HCT116 (cell line): ENCODE results near the gene UBR3. TPM values are rescaled to one million over a fixed set of nuclear protein-coding genes. Genes with fewer than 3 reads are reported as not detected.
"Not testable (repeated sequence)": the region's sequence is repeated elsewhere in the genome, so short reads cannot be mapped to it uniquely, and the experiment has no call there.

Source experiments
- ATAC-seq: fragments of 200-7000 bp; cut with Tn5 transposase; 2 replicates; pipeline ENCODE4 v1.9.1; 2020; ENCODE audit warnings: mild to moderate bottlenecking, moderate library complexity
- BruUV-seq: library from RNA; stranded (reverse); fragments of 400-500 nt; replicated peaks from 2 replicates; lab custom pipeline; 2021; lab: Mats Ljungman, UMichigan
- CTCF ChIA-PET: fragments of 300-600 bp; sonication (Branson Sonifier 250); formaldehyde crosslinking; loops from one replicate; lab custom pipeline; 2021; ENCODE audit warnings: antibody characterized with exemption; lab: Charles Lee
- POLR2A ChIA-PET: fragments of 300-600, 350-600 bp; sonication (Branson Sonifier 250); formaldehyde crosslinking; loops from one replicate; lab custom pipeline; 2021; ENCODE audit warnings: antibody characterized with exemption; lab: Charles Lee
- RAD21 ChIA-PET, 2 experiments: fragments of 300-600 bp; sonication (Branson Sonifier 250); formaldehyde crosslinking; loops; one replicate each; lab custom pipeline; 2023; ENCODE audit warnings: low total read pairs in 2 of 2; ENCODE audit not compliant: uncharacterized antibody in 2 of 2, unreplicated experiment in 2 of 2, low non-redundant PET in 1 of 2; lab: Charles Lee
- DNase-seq: peaks from one replicate; pipeline ENCODE4 v3.0.0-alpha.2; 2010; ENCODE audit warnings: low read depth, low spot score
- H2AFZ ChIP-seq: fragments of 200-600 bp; shearing (Covaris generic), sonication (generic); 2 replicates; pipeline ENCODE4 v1.6.1; 2017; ENCODE audit warnings: low read depth, mixed run types, mixed read lengths, antibody characterized with exemption, low read length; ENCODE audit not compliant: poor library complexity, severe bottlenecking
- H3K27ac ChIP-seq: 2 replicates; pipeline ENCODE4 v1.5.1; 2012; ENCODE audit warnings: low read depth, low read length
- H3K27me3 ChIP-seq: fragments of 200-600 bp; sonication (generic); 2 replicates; pipeline ENCODE4 v1.6.1; 2016; ENCODE audit warnings: mixed run types, low read length, mixed read lengths; ENCODE audit not compliant: insufficient read depth
- H3K36me3 ChIP-seq, 2 experiments: fragments of 200-500 bp in 1 of 2; fragments of 200-600 bp in 1 of 2; sonication (Bioruptor generic) in 1 of 2; sonication (generic) in 1 of 2; 2 replicates each; pipeline versions ENCODE4 v1.5.1 to v1.6.1; 2014 to 2016; ENCODE audit warnings: low read length in 2 of 2, inconsistent platforms in 1 of 2, mixed read lengths in 1 of 2, mixed run types in 1 of 2; ENCODE audit not compliant: insufficient read depth in 2 of 2, control insufficient read depth in 1 of 2
- H3K4me1 ChIP-seq, 2 experiments: fragments of 200-600 bp in 1 of 2; sonication (generic) in 1 of 2; 2 replicates each; pipeline versions ENCODE4 v1.5.1 to v1.6.1; 2012 to 2017; ENCODE audit warnings: low read length in 2 of 2, inconsistent platforms in 1 of 2, mild to moderate bottlenecking in 1 of 2, mixed read lengths in 1 of 2, mixed run types in 1 of 2, moderate library complexity in 1 of 2; ENCODE audit not compliant: insufficient read depth in 2 of 2, control insufficient read depth in 1 of 2
- H3K4me2 ChIP-seq: fragments of 200-600 bp; sonication (generic); 2 replicates; pipeline ENCODE4 v1.6.1; 2017; ENCODE audit warnings: mixed run types, low read length, mixed read lengths
- H3K4me3 ChIP-seq, 2 experiments: fragments of 200-600 bp in 1 of 2; sonication (generic) in 1 of 2; replicated peaks in 1 of 2; 2 replicates each; pipeline ENCODE4 v1.5.1; 2011 to 2016; ENCODE audit warnings: low read length in 2 of 2, control low read depth in 1 of 2, low read depth in 1 of 2, mild to moderate bottlenecking in 1 of 2, mixed read lengths in 1 of 2, mixed run types in 1 of 2
- H3K79me2 ChIP-seq: fragments of 200-600 bp; sonication (generic); 2 replicates; pipeline ENCODE4 v1.6.1; 2017; ENCODE audit warnings: mild to moderate bottlenecking, mixed run types, low read length, moderate library complexity, mixed read lengths; ENCODE audit not compliant: insufficient read depth
- H3K9ac ChIP-seq: fragments of 200-600 bp; sonication (generic); 2 replicates; pipeline ENCODE4 v1.6.1; 2016; ENCODE audit warnings: low read length, mixed read lengths
- H3K9me2 ChIP-seq: fragments of 200-600 bp; sonication (generic), shearing (Covaris generic); 2 replicates; pipeline ENCODE4 v1.6.1; 2017; ENCODE audit warnings: mixed run types, mild to moderate bottlenecking, moderate library complexity; ENCODE audit not compliant: insufficient read depth
- H3K9me3 ChIP-seq, 2 experiments: fragments of 200-500 bp in 1 of 2; fragments of 200-600 bp in 1 of 2; sonication (Bioruptor generic) in 1 of 2; sonication (generic) in 1 of 2; 2 replicates each; pipeline ENCODE4 v1.6.1; 2014 to 2017; ENCODE audit warnings: low read length in 2 of 2, mixed read lengths in 2 of 2, inconsistent platforms in 1 of 2, low read depth in 1 of 2, mild to moderate bottlenecking in 1 of 2, mixed run types in 1 of 2, moderate library complexity in 1 of 2; ENCODE audit not compliant: control insufficient read depth in 1 of 2, insufficient read depth in 1 of 2
- H4K20me1 ChIP-seq: fragments of 200-600 bp; sonication (generic), shearing (Covaris generic); 2 replicates; pipeline ENCODE4 v1.6.1; 2017; ENCODE audit warnings: mixed run types, mild to moderate bottlenecking, moderate library complexity; ENCODE audit not compliant: insufficient read depth
- CBX3 ChIP-seq: IDR thresholded peaks from 2 replicates; pipeline ENCODE4 v1.6.1; 2012; ENCODE audit warnings: low read depth
- JUND ChIP-seq: IDR thresholded peaks from 2 replicates; pipeline ENCODE4 v1.6.1; 2012
- POLR2A ChIP-seq: IDR thresholded peaks from 2 replicates; pipeline ENCODE4 v1.7.0; 2011; ENCODE audit warnings: borderline replicate concordance; ENCODE audit not compliant: insufficient read depth, insufficient read length; ENCODE audit errors: extremely low read depth
- YY1 ChIP-seq: IDR thresholded peaks from 2 replicates; pipeline ENCODE4 v1.6.1; 2011; ENCODE audit warnings: low read length, low read depth, moderate library complexity, mild to moderate bottlenecking; ENCODE audit not compliant: insufficient replicate concordance; ENCODE audit errors: extremely low read depth
- ZBTB33 ChIP-seq: IDR thresholded peaks from 2 replicates; pipeline ENCODE4 v1.6.1; 2011; ENCODE audit warnings: mild to moderate bottlenecking, low read length, moderate library complexity; ENCODE audit not compliant: insufficient replicate concordance; ENCODE audit errors: extremely low read depth
- ZNF274 ChIP-seq: fragments of 200-500 bp; sonication (Bioruptor generic); IDR thresholded peaks from 2 replicates; pipeline ENCODE4 v1.6.1; 2014; ENCODE audit warnings: mild to moderate bottlenecking, low read depth, low read length, inconsistent platforms
- intact Hi-C: fragments of 100-400 bp; cut with micrococcal nuclease; formaldehyde crosslinking; loops from 2 replicates; pipeline ENCODE4 v1.10.0; 2022
- total RNA-seq: library from RNA; stranded (reverse); gene quantifications from one replicate; pipeline ENCODE4 v1.2.1, GENCODE V29; 2021; ENCODE audit not compliant: unreplicated experiment
- TF ChIP-seq, protein P1 (sequence below), 3 experiments: fragments of 200-600 bp in 1 of 3; sonication (generic) in 1 of 3; IDR thresholded peaks in 2 of 3; conservative IDR thresholded peaks in 1 of 3; 2 replicates each; pipeline ENCODE4 v1.5.1; 2012 to 2017; ENCODE audit warnings: low read depth in 2 of 3, low read length in 2 of 3, antibody characterized with exemption in 1 of 3, borderline replicate concordance in 1 of 3, control low read depth in 1 of 3, mild to moderate bottlenecking in 1 of 3, mixed read lengths in 1 of 3, mixed run types in 1 of 3, moderate library complexity in 1 of 3; ENCODE audit not compliant: insufficient read depth in 1 of 3

The UBR3 gene
- total RNA-seq, 1 experiment from 2014 or later: 29.5 TPM

GRCh38 chr2:170118641-170119040 is 291.4 kb downstream of the UBR3 start (continued):
- TF ChIP-seq ZBTB33: no peak
- TF ChIP-seq YY1: no peak
- TF ChIP-seq CBX3: no peak
- TF ChIP-seq JUND: no peak
- no peak for TF ChIP-seq ZNF274
- TF ChIP-seq POLR2A: no peak
- TF ChIP-seq, protein P1, sequence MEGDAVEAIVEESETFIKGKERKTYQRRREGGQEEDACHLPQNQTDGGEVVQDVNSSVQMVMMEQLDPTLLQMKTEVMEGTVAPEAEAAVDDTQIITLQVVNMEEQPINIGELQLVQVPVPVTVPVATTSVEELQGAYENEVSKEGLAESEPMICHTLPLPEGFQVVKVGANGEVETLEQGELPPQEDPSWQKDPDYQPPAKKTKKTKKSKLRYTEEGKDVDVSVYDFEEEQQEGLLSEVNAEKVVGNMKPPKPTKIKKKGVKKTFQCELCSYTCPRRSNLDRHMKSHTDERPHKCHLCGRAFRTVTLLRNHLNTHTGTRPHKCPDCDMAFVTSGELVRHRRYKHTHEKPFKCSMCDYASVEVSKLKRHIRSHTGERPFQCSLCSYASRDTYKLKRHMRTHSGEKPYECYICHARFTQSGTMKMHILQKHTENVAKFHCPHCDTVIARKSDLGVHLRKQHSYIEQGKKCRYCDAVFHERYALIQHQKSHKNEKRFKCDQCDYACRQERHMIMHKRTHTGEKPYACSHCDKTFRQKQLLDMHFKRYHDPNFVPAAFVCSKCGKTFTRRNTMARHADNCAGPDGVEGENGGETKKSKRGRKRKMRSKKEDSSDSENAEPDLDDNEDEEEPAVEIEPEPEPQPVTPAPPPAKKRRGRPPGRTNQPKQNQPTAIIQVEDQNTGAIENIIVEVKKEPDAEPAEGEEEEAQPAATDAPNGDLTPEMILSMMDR (IDR thresholded peaks at IDR 0.05 in 2 of 3, conservative IDR thresholded peaks at IDR 0.05 in 1 of 3; ENCODE audit: borderline replicate concordance in 1 of 3, insufficient read depth in 1 of 3, low read depth in 2 of 3, low read length in 2 of 3): no peak

GRCh38 chr2:170119326-170119725 is 292.1 kb downstream of the UBR3 start:
- intact Hi-C loops, H2AFZ ChIP-seq, ATAC-seq, RAD21 ChIA-PET, POLR2A ChIA-PET, H3K9me2 ChIP-seq, H3K36me3 ChIP-seq, CTCF ChIA-PET, H3K9ac ChIP-seq, H3K79me2 ChIP-seq, H3K4me2 ChIP-seq, DNase-seq, H3K27me3 ChIP-seq, H4K20me1 ChIP-seq, H3K27ac ChIP-seq, H3K4me3 ChIP-seq, H3K9me3 ChIP-seq, BruUV-seq: not testable (repeated sequence)
- peaks cover 13 to 35% of the 10 kb centered on the region in 2 experiments for H3K4me1 ChIP-seq
